HG03159 (cell line): ENCODE results near the gene ARPC1B.
A peak's percentile ranks its signal among the peaks of the same experiment; 100 is the strongest.
"Not testable (repeated sequence)": the region's sequence is repeated elsewhere in the genome, so short reads cannot be mapped to it uniquely, and the experiment has no call there.

Experiments
- ATAC-seq: cut with Tn5 transposase; IDR thresholded peaks from one replicate; pipeline ENCODE4 v1.9.1; 2021; ENCODE audit warnings: mild to moderate bottlenecking, moderate library complexity; ENCODE audit not compliant: unreplicated experiment

The ARPC1B gene

GRCh38 chr7:99408379-99409191 is 34.1 kb downstream of the ARPC1B start, which contains the start of the genes BUD31 and PDAP1:
BUD31 (plus strand) TSS chr7:99408969; CDS start chr7:99411093, 2,124 bp downstream.
PDAP1 (minus strand) TSS chr7:99408597; CDS start chr7:99408548, 49 bp downstream.
- peak; percentile 81 for ATAC-seq

GRCh38 chr7:99409192-99409572 is 34.7 kb downstream of the ARPC1B start:
- no peak for ATAC-seq

GRCh38 chr7:99409806-99410205 is 35.3 kb downstream of the ARPC1B start:
- no peak for ATAC-seq

GRCh38 chr7:99410635-99411034 is 36.1 kb downstream of the ARPC1B start:
- no peak for ATAC-seq

- not testable (repeated sequence) for ATAC-seq
Measured at GRCh38 chr7:99415513-99416127, 41.1 kb downstream of the ARPC1B start.

- ATAC-seq, result no peak
Measured at GRCh38 chr7:99418260-99418659, 43.7 kb downstream of the ARPC1B start.

GRCh38 chr7:99419323-99420021 is 44.9 kb downstream of the ARPC1B start:
- ATAC-seq, result no peak

- ATAC-seq, result no peak
Measured at GRCh38 chr7:99420213-99420612, 45.7 kb downstream of the ARPC1B start.

GRCh38 chr7:99420986-99421385 is 46.5 kb downstream of the ARPC1B start:
- no peak for ATAC-seq

GRCh38 chr7:99422186-99422585 is 47.7 kb downstream of the ARPC1B start:
- no peak for ATAC-seq

- no peak for ATAC-seq
Measured at GRCh38 chr7:99422625-99423024, 48.1 kb downstream of the ARPC1B start.

GRCh38 chr7:99424932-99425730 is 50.6 kb downstream of the ARPC1B start:
- ATAC-seq, result no peak

GRCh38 chr7:99428972-99429566 is 54.5 kb downstream of the ARPC1B start:
- no peak for ATAC-seq

- no peak for ATAC-seq
Measured at GRCh38 chr7:99429756-99430155, 55.2 kb downstream of the ARPC1B start.

GRCh38 chr7:99431756-99432540 is 57.4 kb downstream of the ARPC1B start:
- not testable (repeated sequence) for ATAC-seq

- no peak for ATAC-seq
Measured at GRCh38 chr7:99433158-99433557, 58.6 kb downstream of the ARPC1B start.

- ATAC-seq, result peak; percentile 3
Measured at GRCh38 chr7:99437946-99438572, 63.5 kb downstream of the ARPC1B start.

GRCh38 chr7:99438573-99439480 is 64.3 kb downstream of the ARPC1B start, which contains the start of the genes CPSF4 and PTCD1:
CPSF4 (plus strand) TSS chr7:99438943; CDS start chr7:99439083, 140 bp downstream.
PTCD1 (minus strand) TSS chr7:99438798; CDS start chr7:99435242, 3,556 bp downstream.
- ATAC-seq, result peak; percentile 92
